ENCODE data around the gene LUC7L.

DNA sequence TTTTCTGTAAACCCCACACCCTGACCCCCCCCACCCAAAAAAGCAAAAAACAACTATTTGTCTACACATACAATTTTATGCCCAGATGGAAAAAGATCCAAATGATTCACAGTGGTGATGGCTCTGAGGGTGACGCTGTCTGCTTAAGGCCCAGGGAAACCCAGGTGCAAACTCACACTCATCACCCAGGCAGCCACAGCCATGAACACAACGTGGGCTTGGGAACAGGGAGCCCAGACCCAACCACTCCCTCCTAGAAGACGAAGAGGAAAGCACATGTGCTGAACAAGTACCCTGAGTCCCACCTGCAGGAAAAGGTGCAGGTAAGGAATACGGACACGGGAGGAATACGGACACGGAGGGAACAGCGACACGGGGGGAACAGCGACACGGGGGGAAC lies 43.6 kb downstream of the LUC7L start:
- TF ChIP-seq, protein P1, sequence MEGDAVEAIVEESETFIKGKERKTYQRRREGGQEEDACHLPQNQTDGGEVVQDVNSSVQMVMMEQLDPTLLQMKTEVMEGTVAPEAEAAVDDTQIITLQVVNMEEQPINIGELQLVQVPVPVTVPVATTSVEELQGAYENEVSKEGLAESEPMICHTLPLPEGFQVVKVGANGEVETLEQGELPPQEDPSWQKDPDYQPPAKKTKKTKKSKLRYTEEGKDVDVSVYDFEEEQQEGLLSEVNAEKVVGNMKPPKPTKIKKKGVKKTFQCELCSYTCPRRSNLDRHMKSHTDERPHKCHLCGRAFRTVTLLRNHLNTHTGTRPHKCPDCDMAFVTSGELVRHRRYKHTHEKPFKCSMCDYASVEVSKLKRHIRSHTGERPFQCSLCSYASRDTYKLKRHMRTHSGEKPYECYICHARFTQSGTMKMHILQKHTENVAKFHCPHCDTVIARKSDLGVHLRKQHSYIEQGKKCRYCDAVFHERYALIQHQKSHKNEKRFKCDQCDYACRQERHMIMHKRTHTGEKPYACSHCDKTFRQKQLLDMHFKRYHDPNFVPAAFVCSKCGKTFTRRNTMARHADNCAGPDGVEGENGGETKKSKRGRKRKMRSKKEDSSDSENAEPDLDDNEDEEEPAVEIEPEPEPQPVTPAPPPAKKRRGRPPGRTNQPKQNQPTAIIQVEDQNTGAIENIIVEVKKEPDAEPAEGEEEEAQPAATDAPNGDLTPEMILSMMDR (IDR thresholded peaks at IDR 0.05; ENCODE audit: insufficient read depth, low read depth, low read length) = no peak
- no peak for TF ChIP-seq EZH2 (IDR thresholded peaks at IDR 0.05; ENCODE audit: insufficient read depth, low read length)
